ENCODE measurements around the gene CACNA1H.

- TF ChIP-seq, protein P1, sequence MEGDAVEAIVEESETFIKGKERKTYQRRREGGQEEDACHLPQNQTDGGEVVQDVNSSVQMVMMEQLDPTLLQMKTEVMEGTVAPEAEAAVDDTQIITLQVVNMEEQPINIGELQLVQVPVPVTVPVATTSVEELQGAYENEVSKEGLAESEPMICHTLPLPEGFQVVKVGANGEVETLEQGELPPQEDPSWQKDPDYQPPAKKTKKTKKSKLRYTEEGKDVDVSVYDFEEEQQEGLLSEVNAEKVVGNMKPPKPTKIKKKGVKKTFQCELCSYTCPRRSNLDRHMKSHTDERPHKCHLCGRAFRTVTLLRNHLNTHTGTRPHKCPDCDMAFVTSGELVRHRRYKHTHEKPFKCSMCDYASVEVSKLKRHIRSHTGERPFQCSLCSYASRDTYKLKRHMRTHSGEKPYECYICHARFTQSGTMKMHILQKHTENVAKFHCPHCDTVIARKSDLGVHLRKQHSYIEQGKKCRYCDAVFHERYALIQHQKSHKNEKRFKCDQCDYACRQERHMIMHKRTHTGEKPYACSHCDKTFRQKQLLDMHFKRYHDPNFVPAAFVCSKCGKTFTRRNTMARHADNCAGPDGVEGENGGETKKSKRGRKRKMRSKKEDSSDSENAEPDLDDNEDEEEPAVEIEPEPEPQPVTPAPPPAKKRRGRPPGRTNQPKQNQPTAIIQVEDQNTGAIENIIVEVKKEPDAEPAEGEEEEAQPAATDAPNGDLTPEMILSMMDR (IDR thresholded peaks at IDR 0.05) = no peak
- TF ChIP-seq POLR2A (IDR thresholded peaks at IDR 0.05) = no peak
Observed at GRCh38 chr16:1222553-1223354, 69.8 kb downstream of the CACNA1H start.

Data from uterus (tissue), 2 donors.